HepG2 (cell line): ENCODE results near the gene KDM6B. TPM values are rescaled to one million over a fixed set of nuclear protein-coding genes. Genes with fewer than 3 reads are reported as not detected.

Experiments
- AHR ChIP-seq: IDR thresholded peaks from 2 replicates; pipeline ENCODE4 v1.6.1; 2018; ENCODE audit warnings: missing genetic modification reagents, missing compliant biosample characterization
- BHLHE40 ChIP-seq: IDR thresholded peaks from 2 replicates; pipeline ENCODE4 v1.6.1; 2011; ENCODE audit warnings: low read length, improper control_type of control experiment
- EED ChIP-seq: sonication (generic); formaldehyde crosslinking; IDR thresholded peaks from 2 replicates; pipeline ENCODE4 v1.5.0; 2020; ENCODE audit warnings: mild to moderate bottlenecking, missing genetic modification reagents
- EZH2 ChIP-seq: conservative IDR thresholded peaks from 2 replicates; pipeline ENCODE4 v1.6.1; 2012; ENCODE audit warnings: mild to moderate bottlenecking, low read depth, low read length, moderate library complexity
- HIVEP1 ChIP-seq: sonication (generic); formaldehyde crosslinking; IDR thresholded peaks from 2 replicates; pipeline ENCODE4 v1.4.0; 2020; ENCODE audit warnings: mild to moderate bottlenecking, missing genetic modification reagents
- HOXD1 ChIP-seq: sonication (generic); formaldehyde crosslinking; IDR thresholded peaks from 2 replicates; pipeline ENCODE4 v1.5.0; 2020; ENCODE audit warnings: missing genetic modification reagents
- PPARG ChIP-seq: conservative IDR thresholded peaks from 2 replicates; pipeline ENCODE4 v1.6.1; 2016; ENCODE audit warnings: missing biosample characterization, missing genetic modification reagents
- SOX13 ChIP-seq, 3 experiments: fragments of 450-650 bp in 1 of 3; sonication (generic) in 1 of 3; formaldehyde crosslinking in 1 of 3; IDR thresholded peaks in 2 of 3; conservative IDR thresholded peaks in 1 of 3; 2 replicates each; pipeline versions ENCODE4 v1.5.0 to v1.6.1; 2016 to 2020; ENCODE audit warnings: antibody characterized with exemption in 1 of 3, mild to moderate bottlenecking in 1 of 3, missing compliant biosample characterization in 1 of 3, missing genetic modification reagents in 1 of 3, moderate library complexity in 1 of 3
- SP5 ChIP-seq: IDR thresholded peaks from 2 replicates; pipeline ENCODE4 v1.6.1; 2016; ENCODE audit warnings: low read depth, borderline replicate concordance
- ZBTB21 ChIP-seq: sonication (generic); formaldehyde crosslinking; IDR thresholded peaks from 2 replicates; pipeline ENCODE4 v1.4.0; 2020; ENCODE audit warnings: missing genetic modification reagents
- ZFYVE20 ChIP-seq: sonication (generic); formaldehyde crosslinking; IDR thresholded peaks from 2 replicates; pipeline ENCODE4 v1.8.0; 2023; ENCODE audit warnings: low read depth, mild to moderate bottlenecking, moderate library complexity, missing genetic modification reagents, borderline replicate concordance
- ZNF256 ChIP-seq: sonication (generic); formaldehyde crosslinking; conservative IDR thresholded peaks from 2 replicates; pipeline ENCODE4 v1.4.0; 2020; ENCODE audit warnings: missing genetic modification reagents
- ZNF263 ChIP-seq: sonication (generic); formaldehyde crosslinking; IDR thresholded peaks from 2 replicates; pipeline ENCODE4 v1.4.0; 2020; ENCODE audit warnings: missing genetic modification reagents
- ZNF382 ChIP-seq: sonication (generic); formaldehyde crosslinking; IDR thresholded peaks from 2 replicates; pipeline ENCODE4 v1.5.0; 2020; ENCODE audit warnings: missing genetic modification reagents, mild to moderate bottlenecking, borderline replicate concordance
- ZNF720 ChIP-seq: sonication (generic); formaldehyde crosslinking; IDR thresholded peaks from 2 replicates; pipeline ENCODE4 v1.4.0; 2020; ENCODE audit warnings: missing genetic modification reagents
- polyA plus RNA-seq, 8 experiments: library from polyadenylated mRNA; depleted of rRNA in 3 of 8; stranded (reverse) in 7 of 8; unstranded in 1 of 8; fragments of >200 nt; fragmentation: Illumina TruSeq in 4 of 8; extraction: Trizol in 4 of 8; gene quantifications; 2 replicates each; pipeline versions ENCODE4 v1.2.1 to v1.2.3, GENCODE V29; 2011 to 2016; ENCODE audit warnings: low read depth in 4 of 8, missing spikeins in 1 of 8, mixed read lengths in 1 of 8; ENCODE audit not compliant: insufficient read depth in 1 of 8
- total RNA-seq, 5 experiments: library from RNA; depleted of rRNA; stranded (reverse); fragments of >200 nt; fragmentation: Illumina TruSeq; extraction: Trizol; gene quantifications; 2 replicates each; pipeline ENCODE4 v1.2.3, GENCODE V29; 2016; ENCODE audit warnings: low read depth in 1 of 5
- TF ChIP-seq, protein P1 (sequence below): sonication (generic); formaldehyde crosslinking; conservative IDR thresholded peaks from 2 replicates; pipeline ENCODE4 v1.4.0; 2020; ENCODE audit warnings: missing genetic modification reagents
- TF ChIP-seq, protein P2 (sequence below): sonication (generic); formaldehyde crosslinking; IDR thresholded peaks from 2 replicates; pipeline ENCODE4 v1.5.1; 2020; ENCODE audit warnings: mild to moderate bottlenecking, missing genetic modification reagents, moderate library complexity
- TF ChIP-seq, protein P3 (sequence below): sonication (generic); formaldehyde crosslinking; IDR thresholded peaks from 2 replicates; pipeline ENCODE4 v1.8.1; 2023; ENCODE audit warnings: mild to moderate bottlenecking, missing genetic modification reagents
- TF ChIP-seq, protein P4 (sequence below): sonication (generic); formaldehyde crosslinking; IDR thresholded peaks from 2 replicates; pipeline ENCODE4 v1.4.0; 2020; ENCODE audit warnings: missing genetic modification reagents, borderline replicate concordance

The KDM6B gene
- total and polyA plus RNA-seq, 2 of the 13 experiments (the other 11 are each of a cell fraction or from before 2014, with no cell fraction given), result 1.3 to 2.1 TPM

DNA sequence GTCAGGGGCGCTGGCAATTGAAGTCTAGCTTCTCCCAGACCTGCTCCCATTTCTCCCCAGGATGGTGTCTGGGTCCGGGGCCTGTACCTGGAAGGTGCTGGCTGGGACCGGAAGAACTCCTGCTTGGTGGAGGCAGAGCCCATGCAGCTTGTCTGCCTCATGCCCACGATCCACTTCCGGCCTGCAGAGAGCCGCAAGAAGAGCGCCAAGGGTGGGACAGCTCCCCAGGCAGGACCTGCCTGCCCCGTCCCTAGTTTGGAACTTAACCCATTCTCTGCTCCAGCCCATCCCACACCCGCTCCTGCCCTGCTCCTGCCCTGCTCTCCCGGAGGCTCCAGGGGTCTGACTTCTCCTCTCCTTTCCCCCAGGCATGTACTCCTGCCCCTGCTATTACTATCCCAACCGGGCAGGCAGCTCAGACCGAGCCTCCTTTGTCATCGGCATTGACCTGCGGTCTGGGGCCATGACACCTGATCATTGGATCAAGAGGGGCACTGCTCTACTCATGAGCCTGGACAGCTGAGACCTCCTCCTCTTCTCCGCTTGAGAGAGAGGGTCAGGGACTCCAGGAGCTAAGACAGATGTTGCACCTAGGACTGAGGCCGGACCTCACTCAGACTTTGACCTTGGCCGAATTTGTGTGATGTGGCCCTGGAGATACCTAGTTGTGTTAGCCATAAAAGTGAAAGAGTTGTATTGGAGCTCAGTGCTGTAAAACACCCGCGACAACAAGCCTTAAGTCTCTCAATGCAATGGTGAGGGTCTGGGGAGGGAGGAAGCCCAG lies 814 bp upstream of the KDM6B start (continued):
- TF ChIP-seq ZNF263 (CRISPR knock-in tag), result 0 out of 2 replicates have a peak, but pooled peaks have one; percentile 12
- TF ChIP-seq ZNF382 (CRISPR knock-in tag), result no peak
- no peak for TF ChIP-seq SOX13 (IDR thresholded peaks at IDR 0.05)
- no peak for TF ChIP-seq SOX13 (CRISPR knock-in tag; conservative IDR thresholded peaks at IDR 0.05 in 1 of 2, IDR thresholded peaks at IDR 0.05 in 1 of 2)
- no peak for TF ChIP-seq ZNF720 (CRISPR knock-in tag)
- TF ChIP-seq PPARG (CRISPR knock-in tag), result no peak
- no peak for TF ChIP-seq EZH2
- peak; percentile 60; the same call in 1 of the 2 replicates for TF ChIP-seq HIVEP1 (CRISPR knock-in tag)
- TF ChIP-seq AHR (CRISPR knock-in tag), result no peak
- no peak for TF ChIP-seq ZBTB21
- TF ChIP-seq BHLHE40, result no peak
- TF ChIP-seq ZNF256 (CRISPR knock-in tag), result no peak
- TF ChIP-seq, protein P1, sequence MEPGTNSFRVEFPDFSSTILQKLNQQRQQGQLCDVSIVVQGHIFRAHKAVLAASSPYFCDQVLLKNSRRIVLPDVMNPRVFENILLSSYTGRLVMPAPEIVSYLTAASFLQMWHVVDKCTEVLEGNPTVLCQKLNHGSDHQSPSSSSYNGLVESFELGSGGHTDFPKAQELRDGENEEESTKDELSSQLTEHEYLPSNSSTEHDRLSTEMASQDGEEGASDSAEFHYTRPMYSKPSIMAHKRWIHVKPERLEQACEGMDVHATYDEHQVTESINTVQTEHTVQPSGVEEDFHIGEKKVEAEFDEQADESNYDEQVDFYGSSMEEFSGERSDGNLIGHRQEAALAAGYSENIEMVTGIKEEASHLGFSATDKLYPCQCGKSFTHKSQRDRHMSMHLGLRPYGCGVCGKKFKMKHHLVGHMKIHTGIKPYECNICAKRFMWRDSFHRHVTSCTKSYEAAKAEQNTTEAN (CRISPR knock-in tag), result no peak
- TF ChIP-seq SP5 (CRISPR knock-in tag), result no peak
- TF ChIP-seq, protein P2, sequence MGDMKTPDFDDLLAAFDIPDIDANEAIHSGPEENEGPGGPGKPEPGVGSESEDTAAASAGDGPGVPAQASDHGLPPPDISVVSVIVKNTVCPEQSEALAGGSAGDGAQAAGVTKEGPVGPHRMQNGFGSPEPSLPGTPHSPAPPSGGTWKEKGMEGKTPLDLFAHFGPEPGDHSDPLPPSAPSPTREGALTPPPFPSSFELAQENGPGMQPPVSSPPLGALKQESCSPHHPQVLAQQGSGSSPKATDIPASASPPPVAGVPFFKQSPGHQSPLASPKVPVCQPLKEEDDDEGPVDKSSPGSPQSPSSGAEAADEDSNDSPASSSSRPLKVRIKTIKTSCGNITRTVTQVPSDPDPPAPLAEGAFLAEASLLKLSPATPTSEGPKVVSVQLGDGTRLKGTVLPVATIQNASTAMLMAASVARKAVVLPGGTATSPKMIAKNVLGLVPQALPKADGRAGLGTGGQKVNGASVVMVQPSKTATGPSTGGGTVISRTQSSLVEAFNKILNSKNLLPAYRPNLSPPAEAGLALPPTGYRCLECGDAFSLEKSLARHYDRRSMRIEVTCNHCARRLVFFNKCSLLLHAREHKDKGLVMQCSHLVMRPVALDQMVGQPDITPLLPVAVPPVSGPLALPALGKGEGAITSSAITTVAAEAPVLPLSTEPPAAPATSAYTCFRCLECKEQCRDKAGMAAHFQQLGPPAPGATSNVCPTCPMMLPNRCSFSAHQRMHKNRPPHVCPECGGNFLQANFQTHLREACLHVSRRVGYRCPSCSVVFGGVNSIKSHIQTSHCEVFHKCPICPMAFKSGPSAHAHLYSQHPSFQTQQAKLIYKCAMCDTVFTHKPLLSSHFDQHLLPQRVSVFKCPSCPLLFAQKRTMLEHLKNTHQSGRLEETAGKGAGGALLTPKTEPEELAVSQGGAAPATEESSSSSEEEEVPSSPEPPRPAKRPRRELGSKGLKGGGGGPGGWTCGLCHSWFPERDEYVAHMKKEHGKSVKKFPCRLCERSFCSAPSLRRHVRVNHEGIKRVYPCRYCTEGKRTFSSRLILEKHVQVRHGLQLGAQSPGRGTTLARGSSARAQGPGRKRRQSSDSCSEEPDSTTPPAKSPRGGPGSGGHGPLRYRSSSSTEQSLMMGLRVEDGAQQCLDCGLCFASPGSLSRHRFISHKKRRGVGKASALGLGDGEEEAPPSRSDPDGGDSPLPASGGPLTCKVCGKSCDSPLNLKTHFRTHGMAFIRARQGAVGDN (CRISPR knock-in tag), result peak; percentile 56
- TF ChIP-seq ZFYVE20 (CRISPR knock-in tag), result no peak
- TF ChIP-seq, protein P3, sequence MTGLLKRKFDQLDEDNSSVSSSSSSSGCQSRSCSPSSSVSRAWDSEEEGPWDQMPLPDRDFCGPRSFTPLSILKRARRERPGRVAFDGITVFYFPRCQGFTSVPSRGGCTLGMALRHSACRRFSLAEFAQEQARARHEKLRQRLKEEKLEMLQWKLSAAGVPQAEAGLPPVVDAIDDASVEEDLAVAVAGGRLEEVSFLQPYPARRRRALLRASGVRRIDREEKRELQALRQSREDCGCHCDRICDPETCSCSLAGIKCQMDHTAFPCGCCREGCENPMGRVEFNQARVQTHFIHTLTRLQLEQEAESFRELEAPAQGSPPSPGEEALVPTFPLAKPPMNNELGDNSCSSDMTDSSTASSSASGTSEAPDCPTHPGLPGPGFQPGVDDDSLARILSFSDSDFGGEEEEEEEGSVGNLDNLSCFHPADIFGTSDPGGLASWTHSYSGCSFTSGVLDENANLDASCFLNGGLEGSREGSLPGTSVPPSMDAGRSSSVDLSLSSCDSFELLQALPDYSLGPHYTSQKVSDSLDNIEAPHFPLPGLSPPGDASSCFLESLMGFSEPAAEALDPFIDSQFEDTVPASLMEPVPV (CRISPR knock-in tag), result no peak
- TF ChIP-seq, protein P4, sequence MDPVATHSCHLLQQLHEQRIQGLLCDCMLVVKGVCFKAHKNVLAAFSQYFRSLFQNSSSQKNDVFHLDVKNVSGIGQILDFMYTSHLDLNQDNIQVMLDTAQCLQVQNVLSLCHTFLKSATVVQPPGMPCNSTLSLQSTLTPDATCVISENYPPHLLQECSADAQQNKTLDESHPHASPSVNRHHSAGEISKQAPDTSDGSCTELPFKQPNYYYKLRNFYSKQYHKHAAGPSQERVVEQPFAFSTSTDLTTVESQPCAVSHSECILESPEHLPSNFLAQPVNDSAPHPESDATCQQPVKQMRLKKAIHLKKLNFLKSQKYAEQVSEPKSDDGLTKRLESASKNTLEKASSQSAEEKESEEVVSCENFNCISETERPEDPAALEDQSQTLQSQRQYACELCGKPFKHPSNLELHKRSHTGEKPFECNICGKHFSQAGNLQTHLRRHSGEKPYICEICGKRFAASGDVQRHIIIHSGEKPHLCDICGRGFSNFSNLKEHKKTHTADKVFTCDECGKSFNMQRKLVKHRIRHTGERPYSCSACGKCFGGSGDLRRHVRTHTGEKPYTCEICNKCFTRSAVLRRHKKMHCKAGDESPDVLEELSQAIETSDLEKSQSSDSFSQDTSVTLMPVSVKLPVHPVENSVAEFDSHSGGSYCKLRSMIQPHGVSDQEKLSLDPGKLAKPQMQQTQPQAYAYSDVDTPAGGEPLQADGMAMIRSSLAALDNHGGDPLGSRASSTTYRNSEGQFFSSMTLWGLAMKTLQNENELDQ (CRISPR knock-in tag), result no peak
- TF ChIP-seq EED (CRISPR knock-in tag), result peak; percentile 52; the same call in 1 of the 2 replicates
- TF ChIP-seq HOXD1, result no peak
